ENCODE data around the gene TMC1.
"Not testable (repeated sequence)": the region's sequence is repeated elsewhere in the genome, so short reads cannot be mapped to it uniquely, and the experiment has no call there.

The TMC1 gene

DNA sequence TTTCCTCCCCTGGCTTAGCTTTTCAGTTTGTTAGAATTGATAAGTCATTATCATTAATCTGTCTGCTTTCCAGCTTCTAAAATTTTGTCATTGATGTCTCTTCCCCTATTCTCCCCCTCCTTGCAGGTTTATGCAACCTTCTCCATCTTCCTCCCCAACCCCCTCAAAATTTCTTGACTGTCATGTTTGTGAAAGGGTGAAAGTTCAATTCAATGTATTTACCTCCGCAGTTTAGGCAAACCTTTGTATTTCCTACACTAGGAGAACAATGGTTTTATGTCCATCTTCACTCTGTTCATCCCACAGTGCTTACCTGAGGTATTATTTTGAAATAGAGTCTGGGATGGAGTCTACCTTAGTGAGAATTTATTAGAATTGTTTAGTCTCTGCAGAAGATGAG lies 313.6 kb downstream of the TMC1 start:
- DNase-seq, result no peak

DNA sequence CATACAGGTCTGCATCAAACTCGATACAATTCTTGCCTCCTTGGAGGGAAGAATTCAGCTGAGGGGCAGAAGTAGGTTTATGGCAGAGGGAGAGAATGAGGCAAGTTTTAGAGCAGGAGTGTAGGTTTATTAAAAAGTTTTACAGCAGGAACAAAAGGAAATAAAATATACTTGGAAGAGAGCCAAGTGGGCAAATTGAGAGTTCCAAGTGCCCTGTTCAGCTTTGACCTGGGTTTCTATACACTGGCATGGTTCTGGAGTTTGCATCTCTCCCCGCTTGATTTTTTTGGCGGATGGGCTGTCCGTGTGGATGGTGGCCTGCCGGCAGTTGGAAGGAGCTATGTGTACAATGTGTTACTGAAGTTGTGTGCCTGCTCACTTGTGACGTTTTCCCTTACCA lies 315.4 kb downstream of the TMC1 start:
- no peak for DNase-seq

DNA sequence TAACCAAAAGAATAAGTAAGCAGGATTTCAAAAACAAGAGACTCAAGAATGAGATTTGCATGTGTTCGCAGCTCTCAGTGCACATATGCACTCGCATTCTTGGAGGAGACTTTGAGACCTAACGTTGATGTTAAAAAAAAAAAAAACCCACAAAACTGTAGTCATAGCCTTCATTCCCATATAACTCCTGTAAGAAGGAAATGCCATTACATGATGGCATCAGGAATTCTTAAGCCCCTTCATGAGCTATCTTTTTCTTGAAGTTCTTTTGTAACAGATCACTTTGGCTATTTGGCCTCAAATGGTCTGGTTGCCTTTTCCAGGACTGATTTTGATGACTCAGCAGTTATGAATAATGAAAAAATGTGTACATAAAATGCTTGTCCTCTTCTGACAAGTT lies 317.7 kb downstream of the TMC1 start:
- DNase-seq, result no peak

DNA sequence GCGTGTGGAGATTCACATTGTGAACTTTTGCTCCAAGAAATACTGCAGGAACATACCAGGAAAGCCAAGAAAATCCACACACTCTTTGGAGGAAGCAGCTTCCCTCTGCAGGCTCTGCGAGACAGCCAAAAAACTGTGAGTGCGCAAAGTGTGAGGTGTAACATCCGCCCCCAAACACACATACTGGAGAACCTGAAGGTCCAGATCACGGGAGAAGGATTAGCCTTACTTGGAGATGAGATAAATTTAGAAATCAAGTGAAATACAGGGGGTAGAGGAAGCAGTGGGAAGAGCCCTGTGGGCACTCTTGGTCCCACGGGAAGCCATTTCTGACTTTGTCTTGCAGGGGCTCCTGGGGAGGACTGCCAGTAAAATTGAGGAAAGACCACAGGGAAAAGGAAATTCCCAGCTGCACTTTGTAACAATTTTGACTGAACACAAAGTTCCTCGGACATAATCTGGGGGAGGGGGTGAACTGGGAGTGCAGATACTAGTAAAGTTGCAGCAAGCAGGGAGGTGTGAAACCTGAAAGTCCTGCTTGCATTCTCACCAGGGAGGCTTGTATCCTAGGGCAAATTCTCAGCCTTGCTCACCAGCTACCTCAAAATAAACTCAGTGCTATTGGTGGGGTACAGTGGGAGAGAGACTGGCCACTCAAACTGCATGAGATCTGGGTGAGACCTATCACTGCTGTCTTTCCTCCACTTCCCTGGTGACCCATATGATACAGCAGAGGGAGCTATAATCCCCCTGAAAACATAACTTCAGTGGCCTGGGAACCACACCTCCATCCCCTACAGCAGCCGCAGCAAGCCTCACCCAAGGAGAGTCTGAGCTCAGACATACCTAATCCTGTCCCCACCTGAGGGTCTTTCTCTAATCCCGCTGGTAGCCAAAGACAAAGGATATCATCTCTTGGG lies 322.4 kb downstream of the TMC1 start:
- DNase-seq, result no peak

DNA sequence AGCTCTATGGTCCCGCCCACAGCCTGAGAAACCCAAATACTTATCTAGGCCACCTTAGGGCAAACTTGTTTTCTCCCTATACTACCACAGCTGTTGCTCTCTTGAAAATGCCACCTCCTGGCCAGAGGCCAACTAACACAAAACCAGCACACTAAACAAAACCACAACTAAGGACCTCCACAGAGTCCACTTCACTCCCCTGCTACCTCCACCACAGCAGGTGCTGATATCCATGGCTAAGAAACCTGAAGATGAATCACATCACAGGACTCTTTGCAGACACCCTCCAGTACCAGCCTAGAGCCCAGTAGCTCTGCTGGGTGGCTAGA lies 323.0 kb downstream of the TMC1 start:
- no peak for DNase-seq

DNA sequence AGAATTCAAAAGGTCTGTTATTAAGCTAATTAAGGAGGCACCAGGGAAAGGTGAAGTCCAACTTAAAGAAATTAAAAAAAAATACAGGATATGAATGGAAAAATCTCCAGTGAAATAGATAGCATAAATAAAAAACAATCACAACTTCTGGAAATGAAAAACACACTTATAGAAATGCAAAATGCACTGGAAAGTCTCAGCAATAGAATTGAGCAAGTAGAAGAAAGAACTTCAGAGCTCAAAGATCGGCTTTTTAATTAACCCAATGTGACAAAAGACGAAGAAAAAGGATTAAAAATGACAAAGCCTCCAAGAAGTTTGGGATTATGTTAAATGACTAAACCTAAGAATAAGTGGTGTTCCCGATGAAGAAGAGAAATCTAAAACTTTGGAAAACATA lies 323.6 kb downstream of the TMC1 start:
- not testable (repeated sequence) for DNase-seq

DNA sequence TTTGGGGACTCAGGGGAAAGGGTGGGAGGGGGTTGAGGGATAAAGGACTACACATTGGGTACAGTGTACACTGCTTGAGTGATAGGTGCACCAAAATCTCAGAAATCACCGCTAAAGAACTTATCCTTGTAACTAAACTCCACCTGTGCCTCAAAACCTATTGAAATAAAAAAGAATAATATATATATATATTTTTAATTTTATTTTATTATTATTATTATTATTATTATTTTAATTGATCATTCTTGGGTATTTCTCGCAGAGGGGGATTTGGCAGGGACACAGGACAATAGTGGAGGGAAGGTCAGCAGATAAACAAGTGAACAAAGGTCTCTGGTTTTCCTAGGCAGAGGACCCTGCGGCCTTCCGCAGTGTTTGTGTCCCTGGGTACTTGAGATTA lies 328.8 kb downstream of the TMC1 start:
- not testable (repeated sequence) for DNase-seq

DNA sequence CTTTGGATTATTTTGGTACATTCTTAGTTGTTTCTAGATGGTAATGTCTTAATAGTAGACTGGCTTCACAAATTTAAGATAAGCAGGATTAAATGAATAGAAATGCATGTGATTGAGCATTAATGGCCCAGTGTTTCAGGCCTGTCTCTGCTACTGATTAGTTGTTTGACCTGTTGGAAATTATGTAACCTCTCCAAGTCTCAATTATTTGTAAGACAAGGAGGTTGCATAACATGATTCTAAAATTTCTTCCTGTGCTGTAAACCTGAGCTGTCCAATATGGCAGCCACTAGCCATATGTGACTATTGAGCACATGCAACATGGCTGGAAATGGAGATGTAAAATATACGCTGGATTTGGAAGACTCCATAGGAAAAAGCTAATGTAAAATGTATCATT lies 333.9 kb downstream of the TMC1 start:
- DNase-seq, result no peak

DNA sequence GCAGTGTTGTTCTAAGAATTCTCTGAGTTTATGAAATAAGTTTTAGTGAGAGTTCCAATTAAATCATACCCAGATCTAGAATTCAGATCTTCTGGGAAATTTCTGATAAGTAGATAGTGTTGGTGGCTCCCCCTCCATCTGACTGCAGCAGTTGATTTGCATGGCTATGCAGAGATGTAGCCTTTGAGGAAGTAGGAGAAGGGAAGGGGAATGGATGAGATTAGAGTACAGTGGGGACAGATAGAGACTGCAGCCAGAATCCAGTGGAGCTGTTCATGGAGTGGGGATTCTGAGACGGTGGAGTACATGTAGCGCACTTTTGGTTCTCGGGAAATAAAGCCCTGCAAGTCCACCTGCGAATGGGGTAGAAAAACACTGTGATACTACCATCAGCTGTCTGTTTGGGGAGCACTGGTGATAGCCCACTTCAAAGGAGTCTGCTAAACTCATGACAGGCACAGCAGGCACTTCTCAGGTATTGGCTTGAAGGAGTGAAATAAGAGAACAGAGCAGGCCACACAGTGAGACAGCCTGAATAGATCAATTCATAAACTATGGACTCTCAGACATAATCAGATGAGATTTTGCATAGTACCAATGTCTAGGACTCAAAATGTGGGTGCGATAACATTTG lies 334.6 kb downstream of the TMC1 start:
- DNase-seq, result no peak

DNA sequence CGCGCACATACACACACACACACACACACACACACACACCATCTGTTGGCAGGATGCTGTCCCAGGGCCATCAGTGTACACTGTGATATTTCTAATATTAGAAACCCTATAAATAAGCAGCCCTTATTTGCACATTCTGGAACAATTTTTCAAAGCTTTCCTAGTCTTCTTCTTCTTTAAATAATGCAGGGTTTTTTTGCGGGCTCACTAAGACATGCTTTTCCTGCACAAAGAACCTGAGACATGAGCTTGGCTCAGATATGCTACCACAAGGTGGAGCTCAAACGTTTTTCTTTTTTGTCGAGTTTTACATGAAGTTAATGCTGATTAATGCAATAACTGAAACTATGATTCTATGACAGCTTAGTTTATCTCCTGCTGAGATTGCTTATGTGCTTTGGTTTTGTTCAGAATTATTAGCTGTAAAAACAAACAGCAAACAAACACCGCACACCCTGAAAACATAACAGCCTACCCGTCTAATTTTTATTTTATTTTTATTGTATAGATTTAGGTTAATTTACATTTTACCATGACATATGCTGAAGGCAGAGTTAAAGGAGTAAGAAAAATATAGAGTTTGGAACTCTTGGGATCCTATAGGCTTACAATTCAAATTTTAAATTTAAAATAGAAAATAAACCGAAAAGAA lies 335.7 kb downstream of the TMC1 start:
- DNase-seq, result no peak

DNA sequence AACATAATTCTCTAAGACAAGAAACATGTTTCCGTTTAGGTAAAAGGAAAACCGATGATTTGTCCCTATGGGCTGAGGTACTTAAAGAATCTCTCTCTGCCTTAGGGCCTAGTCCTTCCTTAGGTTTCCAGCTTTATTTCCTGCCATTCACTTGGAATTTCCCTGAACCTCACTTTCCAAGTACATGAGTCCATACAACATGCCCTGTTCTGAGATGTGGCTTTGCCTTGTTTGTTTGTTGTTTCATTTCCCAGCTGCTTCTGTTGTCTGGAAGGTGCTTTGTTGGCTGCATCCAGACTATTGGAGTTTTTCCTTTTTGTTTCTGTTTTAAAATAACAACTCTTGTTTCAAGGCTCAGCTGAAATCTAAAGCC lies 336.2 kb downstream of the TMC1 start:
- no peak for DNase-seq

DNA sequence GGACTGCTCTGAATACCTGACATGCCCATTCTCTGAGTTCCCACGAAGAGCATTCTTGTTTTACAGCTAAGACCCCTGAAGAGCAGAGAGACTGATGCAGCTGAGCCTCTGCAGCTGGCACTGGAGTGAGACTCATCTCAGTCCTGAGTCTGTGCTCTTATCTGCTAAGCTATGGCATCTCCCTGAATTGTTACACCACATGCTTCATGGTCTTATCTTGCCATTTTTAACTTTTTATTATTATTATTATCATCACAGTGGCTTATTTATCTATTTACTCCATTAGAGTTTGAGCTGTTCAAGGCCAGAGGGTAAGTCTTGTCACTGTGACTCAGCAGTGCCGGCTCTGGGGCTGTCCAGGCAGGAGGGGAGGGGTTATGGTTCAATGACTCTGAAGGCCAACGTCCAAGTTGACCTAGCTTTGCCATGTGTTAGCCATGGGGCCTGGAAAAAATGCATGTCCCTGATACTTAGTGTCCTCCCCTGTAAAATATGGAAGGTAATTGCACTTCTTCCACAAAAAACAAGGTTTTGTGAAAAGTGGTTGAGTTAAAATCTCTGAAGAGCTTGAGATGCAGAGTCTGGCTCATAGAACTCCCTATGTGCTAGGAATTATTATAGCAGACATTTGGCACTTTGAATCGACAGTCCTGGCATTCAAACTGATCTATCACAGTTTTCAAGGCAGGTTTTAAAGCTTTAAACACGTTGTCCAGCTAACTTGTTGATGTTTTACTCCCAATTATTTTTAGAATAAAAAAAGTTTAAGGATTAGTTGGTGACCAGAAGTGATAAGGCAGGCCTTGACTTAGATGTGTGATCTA lies 336.9 kb downstream of the TMC1 start:
- no peak for DNase-seq

DNA sequence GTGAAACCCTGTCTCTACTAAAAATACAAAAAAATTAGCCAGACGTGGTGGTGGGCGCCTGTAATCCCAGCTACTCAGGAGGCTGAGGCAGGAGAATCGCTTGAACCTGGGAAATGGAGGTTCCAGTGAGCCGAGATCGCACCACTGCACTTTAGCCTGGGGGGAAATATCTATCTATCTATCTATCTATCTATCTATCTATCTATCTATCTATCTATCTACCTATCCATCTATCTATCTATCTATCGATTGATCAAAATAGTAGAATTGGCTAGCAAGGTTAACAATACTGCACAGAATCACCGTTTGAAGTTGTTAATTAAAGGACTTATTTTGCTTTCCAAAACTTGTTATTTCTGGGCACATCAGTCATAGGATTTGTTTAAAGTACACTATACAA lies 341.4 kb downstream of the TMC1 start:
- not testable (repeated sequence) for DNase-seq

DNA sequence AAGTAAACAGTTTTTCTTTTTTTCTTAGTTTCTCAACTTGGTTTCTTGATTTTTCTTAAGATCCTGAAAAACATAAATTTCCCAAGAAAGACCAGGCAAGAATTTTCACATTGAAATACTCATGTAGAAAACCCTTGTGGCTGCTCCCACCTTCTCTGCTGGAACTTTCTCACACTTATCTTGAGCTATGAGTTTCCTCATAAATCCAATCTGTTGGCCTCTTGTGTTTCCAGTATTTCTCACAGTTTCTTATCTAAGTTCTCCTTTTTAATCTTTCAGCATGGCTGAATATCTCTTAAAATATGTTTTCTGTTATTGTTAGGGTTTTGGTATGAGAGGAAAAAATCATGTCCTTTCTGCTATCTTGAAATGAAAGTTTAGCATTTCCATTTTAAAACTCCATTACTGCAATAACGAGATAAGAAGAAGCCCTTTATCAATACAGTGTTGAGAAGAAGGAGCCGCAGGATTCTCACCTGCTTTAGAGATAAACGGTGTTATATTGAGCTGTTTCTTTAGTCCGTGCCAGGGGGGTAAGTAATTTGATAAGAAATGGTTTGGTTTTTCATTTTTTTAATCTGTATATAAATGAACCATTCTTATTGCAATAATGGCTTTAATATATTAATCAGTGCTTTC lies 342.2 kb downstream of the TMC1 start:
- DNase-seq, result no peak

DNA sequence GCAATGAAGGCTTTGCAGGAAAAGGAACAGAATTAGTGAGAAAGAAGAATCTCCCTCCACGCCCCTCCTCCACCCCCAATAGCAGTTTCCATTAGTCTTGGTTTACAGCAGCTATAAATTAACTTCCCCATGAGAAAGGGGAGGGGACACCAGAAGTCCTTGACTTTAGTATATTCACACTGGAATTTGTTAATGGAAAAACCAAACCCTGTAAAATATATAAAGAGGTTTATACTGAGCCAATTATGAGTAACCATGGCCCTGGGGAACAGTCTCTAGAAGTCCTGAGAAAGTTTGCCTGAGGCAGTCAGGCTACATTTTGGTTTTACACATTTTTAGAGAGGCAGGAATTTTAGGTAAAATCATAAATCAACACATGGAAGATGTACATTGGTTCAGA lies 342.9 kb downstream of the TMC1 start:
- DNase-seq, result no peak

DNA sequence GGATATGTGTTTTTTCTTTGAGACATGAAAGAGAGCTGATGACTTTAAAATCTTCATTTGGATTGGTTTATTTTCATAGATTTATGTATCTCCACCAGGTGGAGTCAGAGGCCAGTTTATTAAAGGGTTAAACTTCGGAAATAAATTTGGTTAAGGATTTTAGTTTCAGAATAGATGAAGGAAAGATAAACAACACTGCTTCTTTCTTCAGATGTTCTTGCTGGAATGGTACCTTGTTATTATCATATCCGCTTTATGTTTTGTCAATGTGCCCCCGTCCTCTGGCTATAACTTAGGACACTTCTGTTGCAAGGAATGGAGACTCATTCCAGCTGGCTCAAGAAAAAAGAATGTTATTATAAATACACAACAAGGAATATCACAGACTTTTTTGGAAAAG lies 350.3 kb downstream of the TMC1 start:
- peak; percentile 13 for DNase-seq

DNA sequence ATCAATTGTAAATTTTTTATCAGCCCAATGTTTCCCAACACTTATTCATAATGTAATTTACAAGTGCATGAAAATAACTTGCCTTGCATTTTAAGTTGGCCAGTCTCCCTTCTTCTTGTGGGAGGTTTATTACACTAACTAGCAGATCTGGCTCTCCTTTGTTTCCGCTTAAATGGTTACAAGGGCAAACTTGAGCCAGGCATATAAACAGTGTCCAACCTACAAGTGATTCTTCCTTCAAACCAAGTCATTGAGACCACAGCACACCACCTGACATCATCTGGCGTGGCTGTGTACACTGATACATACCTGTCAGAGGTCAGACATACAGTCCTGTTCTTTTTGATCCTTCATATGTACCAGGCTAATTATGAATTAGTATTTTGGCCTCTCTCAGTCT lies 351.3 kb downstream of the TMC1 start:
- DNase-seq, result no peak

DNA sequence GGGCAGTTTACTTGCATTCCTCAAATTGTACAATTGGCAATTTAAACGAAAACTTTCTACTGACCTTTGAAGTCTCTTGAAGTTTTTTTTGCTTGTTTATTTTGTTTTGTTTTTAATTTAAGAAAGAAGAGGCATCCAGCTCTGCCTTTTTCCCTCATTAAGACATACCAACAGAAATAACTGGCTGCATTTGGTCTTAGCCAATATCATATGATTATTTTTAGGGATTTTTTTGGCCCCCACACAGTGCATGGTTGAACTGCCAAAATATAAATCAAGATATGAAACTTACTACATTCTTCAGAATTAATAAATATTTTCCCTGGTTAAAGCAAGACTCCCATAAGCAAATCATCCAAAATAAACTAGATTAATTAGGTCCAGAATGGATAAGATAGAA lies 352.0 kb downstream of the TMC1 start:
- DNase-seq, result no peak

DNA sequence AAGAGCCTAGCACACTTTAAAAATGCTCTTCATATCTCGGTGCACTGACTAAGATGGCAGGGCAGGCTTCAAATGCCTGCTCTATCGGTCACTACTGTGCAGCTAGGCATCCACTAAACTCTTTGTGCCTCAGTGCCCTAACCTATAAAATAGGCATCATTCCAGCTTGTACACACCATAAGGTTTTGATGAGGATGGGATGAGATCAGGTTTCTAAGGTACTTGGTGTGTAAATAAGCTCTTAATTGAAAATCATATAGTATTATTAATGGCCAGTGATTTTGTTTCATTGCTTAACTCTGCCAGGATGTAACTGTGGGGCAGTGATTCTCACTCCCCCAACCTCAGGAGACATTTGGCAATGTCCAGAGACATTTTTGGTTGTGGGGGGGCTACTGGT lies 352.9 kb downstream of the TMC1 start:
- DNase-seq, result no peak

DNA sequence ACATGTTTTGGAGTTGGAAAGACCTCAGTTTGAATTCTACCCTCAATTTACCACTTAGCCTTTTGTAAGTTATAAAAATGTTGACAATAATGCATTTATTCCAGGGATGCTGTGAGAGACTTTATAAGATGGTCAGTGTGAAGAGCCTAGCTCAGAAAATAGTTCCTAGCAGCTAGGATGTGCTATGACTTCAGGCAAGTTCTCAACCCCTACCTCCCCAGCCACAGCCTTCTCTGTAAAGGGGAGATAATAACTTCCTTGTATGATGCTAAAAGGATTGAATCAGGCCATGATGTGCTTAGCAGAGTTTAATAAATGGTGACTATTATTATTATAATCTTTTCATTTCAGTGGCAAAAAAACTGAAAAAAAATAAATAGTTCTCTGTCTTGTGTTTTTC lies 353.8 kb downstream of the TMC1 start:
- no peak for DNase-seq

DNA sequence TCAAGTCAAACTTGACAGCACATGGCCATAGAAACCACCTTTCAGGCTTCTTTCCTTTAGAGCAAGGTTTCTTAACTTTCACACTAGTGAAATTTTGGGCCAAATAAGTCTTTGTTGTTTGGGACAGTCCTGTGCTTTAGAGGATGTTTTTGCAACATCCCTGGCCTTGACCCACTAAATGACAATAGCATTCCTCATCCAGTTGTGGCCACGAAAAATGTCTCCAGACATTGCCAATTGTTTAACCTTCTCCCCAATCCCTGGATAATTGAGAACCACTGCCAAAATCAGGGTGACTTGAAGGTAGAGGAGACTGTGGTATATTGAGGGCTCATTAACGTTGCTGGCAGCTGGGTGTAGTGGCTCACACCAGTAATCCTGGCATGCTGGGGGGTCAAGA lies 359.4 kb downstream of the TMC1 start:
- DNase-seq, result no peak

DNA sequence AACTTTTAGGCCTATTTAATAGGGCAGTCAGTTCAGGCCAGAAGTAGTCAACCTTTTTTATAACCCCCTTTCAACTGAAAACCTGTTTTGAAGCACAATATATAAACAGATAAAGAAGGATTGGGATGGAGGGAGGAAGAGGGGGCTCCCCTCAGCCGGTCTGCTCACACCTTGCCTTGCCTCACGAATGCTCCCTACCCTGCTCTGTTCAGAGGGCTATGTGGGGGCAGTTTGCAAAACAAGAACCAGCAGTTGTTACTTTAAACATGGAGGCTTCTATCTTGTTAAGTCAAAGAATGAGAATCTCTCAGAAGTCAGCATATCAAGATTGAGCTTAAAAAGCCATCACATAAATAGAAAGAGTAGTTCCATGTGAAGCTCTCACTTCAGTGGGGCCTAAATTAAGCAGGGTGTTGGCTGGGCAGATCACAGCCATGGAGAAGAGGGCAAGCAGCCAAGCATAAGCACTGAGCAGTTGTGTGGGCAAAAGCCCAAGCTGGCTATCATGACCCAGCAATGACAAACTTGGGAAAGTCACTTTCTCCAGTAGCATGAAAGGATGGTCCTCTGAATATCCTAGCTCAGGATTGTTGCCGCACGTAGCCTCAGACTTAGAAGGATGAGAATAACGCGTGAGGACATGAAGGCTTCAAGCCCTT lies 360.8 kb downstream of the TMC1 start:
- no peak for DNase-seq
